Erythroblast (primary cell): ENCODE measurements around the gene CLDN14.

ENCODE experiments used
- GATA1 ChIP-seq: IDR thresholded peaks from 2 replicates; pipeline ENCODE4 v1.6.1; 2011; ENCODE audit warnings: low read depth, mild to moderate bottlenecking, control low read depth, low read length, moderate library complexity
- POLR2A ChIP-seq: IDR thresholded peaks from 2 replicates; pipeline ENCODE4 v1.6.1; 2011; ENCODE audit warnings: mild to moderate bottlenecking, low read length

DNA sequence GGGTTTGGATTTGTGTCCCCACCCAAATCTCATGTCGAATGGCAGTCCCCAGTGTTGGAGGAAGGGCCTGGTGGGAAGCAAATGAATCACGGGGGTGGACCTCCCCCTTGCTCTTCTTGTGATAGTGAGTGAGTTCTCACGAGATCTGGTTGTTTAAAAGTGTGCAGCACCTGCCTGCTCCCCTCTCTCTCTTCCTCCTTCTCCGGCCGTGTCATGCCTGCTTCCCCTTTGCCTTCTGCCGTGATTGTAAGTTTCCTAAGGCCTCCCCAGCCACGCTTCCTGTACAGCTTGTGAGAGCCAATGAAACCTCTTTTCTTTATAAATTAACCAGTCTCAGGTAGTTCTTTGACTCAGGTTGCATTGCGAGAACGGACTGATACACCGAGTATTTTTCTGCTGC, 15.9 kb downstream of the CLDN14 start:
- TF ChIP-seq POLR2A: no peak
- no peak for TF ChIP-seq GATA1
